GM19467 (cell line): Measurements from ENCODE around the gene INSC.

Experiments
- ATAC-seq: cut with Tn5 transposase; IDR thresholded peaks from one replicate; pipeline ENCODE4 v1.9.1; 2021; ENCODE audit warnings: mild to moderate bottlenecking, moderate library complexity; ENCODE audit not compliant: unreplicated experiment

Gene INSC

GRCh38 chr11:15275141-15275540 lies 160.4 kb downstream of the INSC start:
- ATAC-seq = no peak

GRCh38 chr11:15276621-15277020 lies 161.9 kb downstream of the INSC start:
- no peak for ATAC-seq

- ATAC-seq = no peak
Observed at GRCh38 chr11:15278128-15278527, 163.4 kb downstream of the INSC start.

DNA sequence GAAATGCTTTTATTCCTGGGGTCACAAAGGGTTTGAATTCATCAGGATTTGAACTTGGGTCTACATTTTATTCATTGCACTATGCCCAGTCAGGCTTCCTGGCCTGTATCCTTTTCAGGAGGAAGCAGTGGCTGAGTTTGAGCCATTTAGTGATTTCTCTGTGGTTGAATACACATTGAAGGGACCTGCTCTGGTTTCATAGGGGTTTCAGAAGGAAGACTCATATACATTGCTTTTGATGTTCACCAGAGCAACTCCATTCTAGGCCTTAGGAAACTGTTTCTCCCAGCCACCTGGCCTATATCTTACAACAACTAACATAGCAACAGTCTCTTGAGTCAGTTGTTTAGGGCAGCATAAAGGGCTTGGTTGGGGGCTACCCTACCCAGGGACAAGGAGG lies 165.7 kb downstream of the INSC start:
- ATAC-seq = peak; percentile 50

- no peak for ATAC-seq
Observed at GRCh38 chr11:15282754-15283153, 168.0 kb downstream of the INSC start.

DNA sequence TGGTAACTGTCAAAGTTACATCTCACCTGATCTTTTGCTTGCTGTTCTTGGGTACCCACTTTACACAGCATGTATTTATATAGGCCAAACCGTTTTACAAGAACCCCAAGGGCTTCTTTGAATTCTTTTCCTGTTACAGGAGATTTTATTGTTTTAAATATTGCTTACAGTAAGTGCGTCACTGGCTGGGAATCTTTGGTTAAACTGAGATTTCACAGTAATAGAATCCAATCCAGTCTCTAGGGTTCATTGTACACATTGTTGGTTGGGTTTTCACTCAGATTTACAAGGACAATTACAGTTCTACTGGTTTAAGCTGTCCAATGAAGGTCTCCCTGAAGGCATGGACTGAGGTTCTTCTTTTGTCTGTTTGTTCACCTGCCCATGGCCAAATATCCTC lies 171.7 kb downstream of the INSC start:
- no peak for ATAC-seq

DNA sequence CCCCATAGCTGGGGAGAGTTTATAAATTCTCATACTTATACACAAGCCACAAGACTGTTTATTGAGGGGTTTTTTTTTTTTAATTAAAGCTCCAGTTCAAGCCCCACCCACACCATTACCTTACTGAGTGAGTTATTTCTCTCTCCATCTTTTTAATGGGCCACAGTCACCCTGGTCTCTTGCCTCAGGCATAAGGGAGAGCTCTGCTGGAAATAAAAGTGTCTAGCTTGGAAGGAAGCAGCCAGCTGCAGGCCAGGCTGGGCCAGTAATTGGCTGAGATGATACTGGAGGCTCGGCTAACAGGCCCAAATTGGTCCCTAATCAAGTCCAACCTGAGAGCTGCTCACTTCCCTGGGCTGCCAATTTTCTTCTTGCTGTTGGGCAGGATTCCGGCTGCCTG lies 174.1 kb downstream of the INSC start:
- no peak for ATAC-seq

GRCh38 chr11:15289723-15290122 lies 175.0 kb downstream of the INSC start:
- no peak for ATAC-seq

DNA sequence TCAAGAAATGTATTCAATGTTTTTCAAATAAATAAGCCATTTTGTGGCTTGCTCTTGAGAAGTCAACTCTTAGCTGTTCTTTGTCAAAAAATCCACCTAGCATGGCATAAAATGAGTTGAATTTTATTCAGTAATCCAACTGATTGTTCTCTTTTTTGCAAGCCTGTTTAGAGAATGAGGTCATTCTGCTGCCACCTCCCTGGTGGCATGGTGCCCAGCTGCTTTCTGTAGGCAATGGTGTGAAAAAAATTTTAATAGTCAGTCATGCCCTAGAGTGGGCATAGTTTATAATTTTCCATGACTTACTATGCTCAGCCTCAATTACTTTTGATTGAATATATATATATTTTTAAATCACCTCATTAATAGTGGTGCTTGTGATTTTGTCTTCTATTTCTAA lies 177.2 kb downstream of the INSC start:
- no peak for ATAC-seq

GRCh38 chr11:15293975-15294620 lies 179.4 kb downstream of the INSC start:
- ATAC-seq = no peak

DNA sequence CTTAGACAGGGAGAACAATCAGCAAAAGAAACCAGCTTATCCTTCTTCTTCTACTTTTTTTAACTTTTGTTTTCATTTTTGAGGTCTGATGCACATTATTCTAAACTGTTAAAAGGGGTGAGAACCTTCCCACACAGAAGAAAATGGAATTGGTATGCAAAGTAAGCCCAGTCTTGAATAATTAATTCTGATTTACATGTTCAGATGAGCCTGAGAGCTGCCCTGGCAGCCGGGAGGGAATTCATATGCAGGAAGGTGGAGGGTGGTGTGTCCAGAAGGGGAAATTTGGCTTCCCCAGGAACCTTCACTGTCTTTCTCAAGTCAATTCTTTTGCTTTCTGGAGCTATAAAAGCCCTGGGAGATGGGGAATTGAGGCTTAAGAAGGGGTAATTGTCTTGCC lies 181.0 kb downstream of the INSC start:
- no peak for ATAC-seq
